ENCODE results near the gene L3MBTL2.

Gene L3MBTL2

GRCh38 chr22:41239443-41240128, 34.5 kb downstream of the L3MBTL2 start:
- no peak for DNase-seq (ENCODE audit: extremely low read depth, insufficient read length)
- Histone ChIP-seq H3K36me3 (ENCODE audit: control insufficient read depth, insufficient read depth, low read length) (no peaks in the 10 kb centered on the region), H3K4me3 (replicated peaks; ENCODE audit: low read depth, low read length) (no peak overlapping the region), H3K27me3 (replicated peaks; ENCODE audit: control insufficient read depth, insufficient read depth, low read length) (no peaks in the 10 kb centered on the region)
- no peak for TF ChIP-seq CTCF (IDR thresholded peaks at IDR 0.05; ENCODE audit: insufficient read depth, low read length, poor library complexity, severe bottlenecking)

GRCh38 chr22:41240377-41241132, 35.4 kb downstream of the L3MBTL2 start, which contains the start of gene CHADL:
Gene CHADL, minus strand, starts transcription at chr22:41240931. Its CDS starts 50 bp downstream, at chr22:41240881.
- Histone ChIP-seq H3K4me3 (replicated peaks; ENCODE audit: low read depth, low read length) (no peak within 1 kb of the TSS), H3K36me3 (ENCODE audit: control insufficient read depth, insufficient read depth, low read length) (peaks cover 6% of the 10 kb centered on the region), H3K27me3 (replicated peaks; ENCODE audit: control insufficient read depth, insufficient read depth, low read length) (no peaks in the 10 kb centered on the region)
- DNase-seq (ENCODE audit: extremely low read depth, insufficient read length) = no peak
- no peak for TF ChIP-seq CTCF (IDR thresholded peaks at IDR 0.05; ENCODE audit: insufficient read depth, low read length, poor library complexity, severe bottlenecking)

- H3K27me3 ChIP-seq (replicated peaks; ENCODE audit: control insufficient read depth, insufficient read depth, low read length) = no peaks in the 10 kb centered on the region
- H3K4me3 ChIP-seq (replicated peaks; ENCODE audit: low read depth, low read length) = no peak overlapping the region
- no peak for TF ChIP-seq CTCF (IDR thresholded peaks at IDR 0.05; ENCODE audit: insufficient read depth, low read length, poor library complexity, severe bottlenecking)
- DNase-seq (ENCODE audit: extremely low read depth, insufficient read length) = no peak
- peaks cover 10% of the 10 kb centered on the region for H3K36me3 ChIP-seq (ENCODE audit: control insufficient read depth, insufficient read depth, low read length)
Measured at GRCh38 chr22:41241133-41241676, 36.1 kb downstream of the L3MBTL2 start.

- TF ChIP-seq CTCF (IDR thresholded peaks at IDR 0.05; ENCODE audit: insufficient read depth, low read length, poor library complexity, severe bottlenecking) = no peak
- Histone ChIP-seq H3K27me3 (replicated peaks; ENCODE audit: control insufficient read depth, insufficient read depth, low read length) (no peaks in the 10 kb centered on the region), H3K36me3 (ENCODE audit: control insufficient read depth, insufficient read depth, low read length) (peaks cover 17% of the 10 kb centered on the region)
Measured at GRCh38 chr22:41242396-41243117, 37.4 kb downstream of the L3MBTL2 start.

GRCh38 chr22:41243361-41243760, 38.2 kb downstream of the L3MBTL2 start:
- no peaks in the 10 kb centered on the region for H3K27me3 ChIP-seq (replicated peaks; ENCODE audit: control insufficient read depth, insufficient read depth, low read length)
- TF ChIP-seq CTCF (IDR thresholded peaks at IDR 0.05; ENCODE audit: insufficient read depth, low read length, poor library complexity, severe bottlenecking) = no peak
- H3K4me3 ChIP-seq (replicated peaks; ENCODE audit: low read depth, low read length) = no peak overlapping the region
- no peak for DNase-seq (ENCODE audit: extremely low read depth, insufficient read length)
- H3K36me3 ChIP-seq (ENCODE audit: control insufficient read depth, insufficient read depth, low read length) = peaks cover 22% of the 10 kb centered on the region

More at GRCh38 chr22:41242396-41243117, 37.4 kb downstream of the L3MBTL2 start:
- no peak overlapping the region for H3K4me3 ChIP-seq (replicated peaks; ENCODE audit: low read depth, low read length)
- DNase-seq (ENCODE audit: extremely low read depth, insufficient read length) = no peak
